Measurements from ENCODE around the gene RYR3. TPM values are rescaled to one million over a fixed set of nuclear protein-coding genes. Genes with fewer than 3 reads are reported as not detected.

RYR3 gene
- total RNA-seq (2016; rRNA removed; fragmentation: Illumina TruSeq; extraction: Trizol) = not detected in 2 replicates
- not detected in 2 replicates for total RNA-seq (2016; cell fraction: cytosol; rRNA removed; fragmentation: Illumina TruSeq; extraction: Trizol; ENCODE audit: low read depth)
- total RNA-seq (2016; cell fraction: insoluble cytoplasmic fraction; rRNA removed; fragmentation: Illumina TruSeq; extraction: Trizol) = not detected in 2 replicates
- not detected in 2 replicates for total RNA-seq (2016; cell fraction: membrane; rRNA removed; fragmentation: Illumina TruSeq; extraction: Trizol)
- not detected in 2 replicates for total RNA-seq (2016; cell fraction: nucleus; rRNA removed; fragmentation: Illumina TruSeq; extraction: Trizol)
- not detected in 2 replicates for polyA plus RNA-seq (2011; rRNA removed)
- polyA plus RNA-seq (2011; cell fraction: cytosol; rRNA removed) = not detected in 2 replicates
- polyA plus RNA-seq (2011; cell fraction: nucleus; rRNA removed) = not detected in 2 replicates
- polyA plus RNA-seq (2012) = 0.09 TPM in 2 replicates
- polyA plus RNA-seq (2016; cell fraction: cytosol; fragmentation: Illumina TruSeq; extraction: Trizol; ENCODE audit: low read depth) = not detected in 2 replicates
- not detected in 2 replicates for polyA plus RNA-seq (2016; cell fraction: insoluble cytoplasmic fraction; fragmentation: Illumina TruSeq; extraction: Trizol; ENCODE audit: low read depth)
- not detected in 2 replicates for polyA plus RNA-seq (2016; cell fraction: membrane; fragmentation: Illumina TruSeq; extraction: Trizol; ENCODE audit: low read depth)
- polyA plus RNA-seq (2016; cell fraction: nucleus; fragmentation: Illumina TruSeq; extraction: Trizol; ENCODE audit: insufficient read depth, low read depth) = not detected in 2 replicates
- polyA minus RNA-seq (2011; rRNA and poly(A)+ RNA removed; ENCODE audit: low replicate concordance) = not detected in 2 replicates
- polyA minus RNA-seq (2011; cell fraction: cytosol; rRNA and poly(A)+ RNA removed) = not detected in 2 replicates
- 0.12 TPM in 1 of 2 replicates, not detected in the other for polyA minus RNA-seq (2011; cell fraction: nucleus; rRNA and poly(A)+ RNA removed)
- Bru-seq, nascent RNA = percentile 0 among the genes with signal in this experiment
- BruChase-seq, experiment 1, labeled RNA remaining after a 6-hour chase = percentile 0 among the genes with signal in this experiment
- BruChase-seq, experiment 2, labeled RNA remaining after a 2-hour chase = percentile 0 among the genes with signal in this experiment
- long read RNA-seq, experiment 1 = 0 reads
- long read RNA-seq, experiment 2 = 0 reads

DNA sequence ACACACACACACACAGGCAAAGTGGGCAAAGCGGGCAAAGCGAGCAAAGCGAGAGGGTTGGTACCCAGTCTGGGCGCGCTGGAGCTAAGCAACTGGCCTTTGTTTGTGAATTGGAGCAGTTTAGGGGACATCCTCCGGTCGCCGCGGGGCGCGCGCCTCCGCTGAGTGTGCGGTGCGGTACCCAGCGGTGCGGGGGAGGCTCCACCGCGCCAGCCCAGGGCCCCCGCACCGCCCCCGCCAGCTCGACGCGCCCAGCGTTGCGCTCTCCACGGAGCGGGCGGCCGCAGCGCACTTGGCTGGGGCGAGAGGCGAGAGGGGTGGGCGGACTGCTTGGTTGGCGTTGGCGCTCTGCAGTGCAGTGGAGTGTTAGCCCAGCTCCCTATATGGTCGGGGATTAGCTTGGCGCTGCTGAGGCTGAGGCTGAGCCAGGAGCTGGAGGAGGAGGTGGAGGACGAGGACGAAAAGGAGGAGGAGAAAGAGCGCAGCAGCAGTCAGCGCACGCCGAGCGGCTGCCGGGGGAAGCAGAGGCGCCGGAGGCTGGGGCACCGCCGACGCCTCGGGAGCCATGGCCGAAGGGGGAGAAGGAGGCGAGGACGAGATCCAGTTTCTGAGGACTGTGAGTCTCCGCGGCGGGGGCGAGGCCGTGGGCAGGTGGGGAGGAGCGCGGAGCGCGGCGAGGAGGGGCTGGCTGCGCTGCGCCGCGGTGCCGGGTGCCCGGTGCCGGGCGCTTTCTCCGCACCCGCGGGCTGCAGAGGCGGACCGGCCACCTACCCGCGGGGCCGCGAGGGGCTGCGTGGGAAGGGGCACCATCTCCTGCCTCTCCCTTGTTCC lies at the start of gene RYR3:
TSS of gene RYR3 (plus strand) at position 487 of the 831 bp plus-strand sequence. CDS start at position 566, 79 bp downstream.
- no peaks in the 10 kb centered on the region for H3K4me1 ChIP-seq (ENCODE audit: insufficient read depth, low read length)
- no peak for DNase-seq (ENCODE audit: low spot score)
- ChIA-PET CTCF (ENCODE audit: low intra/inter-chr PET ratio, low total read pairs) (no interaction called here), POLR2A (no interaction called here)
- H3K36me3 ChIP-seq (replicated peaks in 1 of 2; ENCODE audit: control insufficient read depth in 1 of 2, insufficient read depth in 2 of 2, low read length in 2 of 2) = no peaks in the 10 kb centered on the region
- H3K9ac ChIP-seq (ENCODE audit: insufficient read depth, low read depth, low read length) = no peak within 1 kb of the TSS
- H3K4me3 ChIP-seq (replicated peaks in 1 of 3; ENCODE audit: insufficient read depth in 1 of 3, low read depth in 2 of 3, low read length in 3 of 3) = no peak within 1 kb of the TSS
- no peak within 1 kb of the TSS for H2AFZ ChIP-seq (ENCODE audit: low read length)
- no peak for FAIRE-seq
- in situ Hi-C loops (cut with HindIII; ENCODE audit: extremely low pct_ligation_motif_present, low pct_unique_long_range_greater_than_20kb) = no loop called here
- ATAC-seq = no peak
- 43% methylated on average over 35 of the region's 84 CpGs for WGBS (ENCODE audit: low lambda C conversion rate)
- H3K27ac ChIP-seq (ENCODE audit: extremely low read length, insufficient read depth, low read length) = no peak within 1 kb of the TSS
- intact Hi-C loops (cut with micrococcal nuclease; ENCODE audit: unreplicated experiment) = no loop called here
- no peaks in the 10 kb centered on the region for H3K79me2 ChIP-seq (ENCODE audit: insufficient read depth, low read length)
- H3K9me3 ChIP-seq (ENCODE audit: low read length) = no peaks in the 10 kb centered on the region
- no peak within 1 kb of the TSS for H3K4me2 ChIP-seq (ENCODE audit: low read depth, low read length)
- peaks cover 0 to 18% of the 10 kb centered on the region in 2 experiments; a peak in 1 of 5 replicates for H3K27me3 ChIP-seq (ENCODE audit: control insufficient read depth in 1 of 2, insufficient read depth in 2 of 2, low read length in 2 of 2)
- no peaks in the 10 kb centered on the region for H4K20me1 ChIP-seq (ENCODE audit: insufficient read depth, low read length)
- no TSS peak for BruUV-seq (replicated peaks)
- TF ChIP-seq PTBP1 (IDR thresholded peaks at IDR 0.05; ENCODE audit: low read depth, low read length, poor library complexity, severe bottlenecking) (no peak), TBX3 (IDR thresholded peaks at IDR 0.05; ENCODE audit: borderline replicate concordance) (no peak), ZNF30 (CRISPR knock-in tag; IDR thresholded peaks at IDR 0.05) (no peak), NR2F6 (IDR thresholded peaks at IDR 0.05) (no peak), NR2F6 (CRISPR knock-in tag; IDR thresholded peaks at IDR 0.05) (no peak), MEIS1 (CRISPR knock-in tag; IDR thresholded peaks at IDR 0.05; ENCODE audit: borderline replicate concordance) (no peak)
- TF ChIP-seq, protein P1, sequence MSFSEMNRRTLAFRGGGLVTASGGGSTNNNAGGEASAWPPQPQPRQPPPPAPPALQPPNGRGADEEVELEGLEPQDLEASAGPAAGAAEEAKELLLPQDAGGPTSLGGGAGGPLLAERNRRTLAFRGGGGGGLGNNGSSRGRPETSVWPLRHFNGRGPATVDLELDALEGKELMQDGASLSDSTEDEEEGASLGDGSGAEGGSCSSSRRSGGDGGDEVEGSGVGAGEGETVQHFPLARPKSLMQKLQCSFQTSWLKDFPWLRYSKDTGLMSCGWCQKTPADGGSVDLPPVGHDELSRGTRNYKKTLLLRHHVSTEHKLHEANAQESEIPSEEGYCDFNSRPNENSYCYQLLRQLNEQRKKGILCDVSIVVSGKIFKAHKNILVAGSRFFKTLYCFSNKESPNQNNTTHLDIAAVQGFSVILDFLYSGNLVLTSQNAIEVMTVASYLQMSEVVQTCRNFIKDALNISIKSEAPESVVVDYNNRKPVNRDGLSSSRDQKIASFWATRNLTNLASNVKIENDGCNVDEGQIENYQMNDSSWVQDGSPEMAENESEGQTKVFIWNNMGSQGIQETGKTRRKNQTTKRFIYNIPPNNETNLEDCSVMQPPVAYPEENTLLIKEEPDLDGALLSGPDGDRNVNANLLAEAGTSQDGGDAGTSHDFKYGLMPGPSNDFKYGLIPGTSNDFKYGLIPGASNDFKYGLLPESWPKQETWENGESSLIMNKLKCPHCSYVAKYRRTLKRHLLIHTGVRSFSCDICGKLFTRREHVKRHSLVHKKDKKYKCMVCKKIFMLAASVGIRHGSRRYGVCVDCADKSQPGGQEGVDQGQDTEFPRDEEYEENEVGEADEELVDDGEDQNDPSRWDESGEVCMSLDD (CRISPR knock-in tag; IDR thresholded peaks at IDR 0.05; ENCODE audit: borderline replicate concordance) = no peak

Measured in HepG2 (cell line).